ENCODE results near the gene CDH6. TPM values are rescaled to one million over a fixed set of nuclear protein-coding genes. Genes with fewer than 3 reads are reported as not detected.

Gene CDH6
- polyA plus RNA-seq, 3 donors from 2014 or later, result not detected

GRCh38 chr5:31362529-31362900, 169.0 kb downstream of the CDH6 start:
- H3K9me3 Mint-ChIP-seq, result peaks cover 0 to 20% (median 4%) of the 10 kb centered on the region in 6 donors
- no peaks in the 10 kb centered on the region for H3K36me3 Mint-ChIP-seq
- H3K4me3 Mint-ChIP-seq, result no peak overlapping the region
- H3K27me3 Mint-ChIP-seq (ENCODE audit: low read depth in 3 of 3), result peaks cover 0 to 7% (median 2%) of the 10 kb centered on the region in 3 donors
- no peak overlapping the region for H3K27ac Mint-ChIP-seq
- H3K4me1 Mint-ChIP-seq, result no peaks in the 10 kb centered on the region
- no peak for DNase-seq

- Mint-ChIP-seq H3K27ac (no peak overlapping the region), H3K36me3 (no peaks in the 10 kb centered on the region), H3K27me3 (ENCODE audit: low read depth in 3 of 3) (peaks cover 0 to 8% (median 0%) of the 10 kb centered on the region in 3 donors), H3K4me3 (no peak overlapping the region), H3K4me1 (no peaks in the 10 kb centered on the region), H3K9me3 (peaks cover 0 to 20% (median 4%) of the 10 kb centered on the region in 6 donors)
- no peak for DNase-seq
Observed at GRCh38 chr5:31362931-31363568, 169.6 kb downstream of the CDH6 start.

- peaks cover 0 to 3% (median 0%) of the 10 kb centered on the region in 3 donors for H3K27me3 Mint-ChIP-seq (ENCODE audit: low read depth in 3 of 3)
Observed at GRCh38 chr5:31364881-31365636, 171.6 kb downstream of the CDH6 start.

GRCh38 chr5:31365776-31366175, 172.3 kb downstream of the CDH6 start:
- no peak for DNase-seq
- Mint-ChIP-seq H3K36me3 (no peaks in the 10 kb centered on the region), H3K27me3 (ENCODE audit: low read depth in 3 of 3) (peaks cover 0 to 5% (median 0%) of the 10 kb centered on the region in 3 donors), H3K9me3 (peaks cover 0 to 20% (median 4%) of the 10 kb centered on the region in 6 donors), H3K4me1 (no peaks in the 10 kb centered on the region), H3K4me3 (no peak overlapping the region), H3K27ac (no peak overlapping the region)

More at GRCh38 chr5:31364881-31365636, 171.6 kb downstream of the CDH6 start:
- Mint-ChIP-seq H3K27ac (no peak overlapping the region), H3K4me1 (no peaks in the 10 kb centered on the region), H3K36me3 (no peaks in the 10 kb centered on the region), H3K9me3 (peaks cover 0 to 20% (median 3%) of the 10 kb centered on the region in 6 donors), H3K4me3 (no peak overlapping the region)
- no peak for DNase-seq

GRCh38 chr5:31366941-31367340, 173.5 kb downstream of the CDH6 start:
- H3K27ac Mint-ChIP-seq, result no peak overlapping the region
- no peak overlapping the region for H3K4me3 Mint-ChIP-seq
- no peaks in the 10 kb centered on the region for H3K36me3 Mint-ChIP-seq
- no peak for DNase-seq
- H3K9me3 Mint-ChIP-seq, result peaks cover 0 to 20% (median 4%) of the 10 kb centered on the region in 6 donors
- H3K27me3 Mint-ChIP-seq (ENCODE audit: low read depth in 3 of 3), result peaks cover 0 to 5% (median 0%) of the 10 kb centered on the region in 3 donors
- H3K4me1 Mint-ChIP-seq, result no peaks in the 10 kb centered on the region

GRCh38 chr5:31372124-31372523, 178.6 kb downstream of the CDH6 start:
- Mint-ChIP-seq H3K4me1 (no peaks in the 10 kb centered on the region), H3K4me3 (no peak overlapping the region), H3K27ac (no peak overlapping the region), H3K36me3 (no peaks in the 10 kb centered on the region), H3K27me3 (ENCODE audit: low read depth in 3 of 3) (peaks cover 0 to 3% (median 3%) of the 10 kb centered on the region in 3 donors), H3K9me3 (peaks cover 0 to 6% (median 0%) of the 10 kb centered on the region in 6 donors)
- no peak for DNase-seq

- Mint-ChIP-seq H3K9me3 (peaks cover 0 to 2% (median 0%) of the 10 kb centered on the region in 6 donors), H3K27me3 (ENCODE audit: low read depth in 3 of 3) (peaks cover 0 to 4% (median 0%) of the 10 kb centered on the region in 3 donors), H3K27ac (no peak overlapping the region), H3K4me3 (no peak overlapping the region), H3K36me3 (no peaks in the 10 kb centered on the region), H3K4me1 (no peaks in the 10 kb centered on the region)
- DNase-seq, result no peak
Observed at GRCh38 chr5:31375999-31376720, 182.7 kb downstream of the CDH6 start.

- H3K27ac Mint-ChIP-seq, result no peak overlapping the region
- DNase-seq, result no peak
- H3K27me3 Mint-ChIP-seq (ENCODE audit: low read depth in 3 of 3), result peaks cover 0 to 7% (median 1%) of the 10 kb centered on the region in 3 donors
- H3K4me1 Mint-ChIP-seq, result no peaks in the 10 kb centered on the region
- H3K4me3 Mint-ChIP-seq, result no peak overlapping the region
- no peaks in the 10 kb centered on the region for H3K36me3 Mint-ChIP-seq
- H3K9me3 Mint-ChIP-seq, result peaks cover 0 to 3% (median 0%) of the 10 kb centered on the region in 6 donors
Observed at GRCh38 chr5:31377274-31377946, 183.9 kb downstream of the CDH6 start.

GRCh38 chr5:31378136-31378535, 184.7 kb downstream of the CDH6 start:
- Mint-ChIP-seq H3K4me1 (no peaks in the 10 kb centered on the region), H3K27me3 (ENCODE audit: low read depth in 3 of 3) (peaks cover 0 to 7% (median 1%) of the 10 kb centered on the region in 3 donors), H3K4me3 (no peak overlapping the region), H3K36me3 (no peaks in the 10 kb centered on the region), H3K9me3 (peaks cover 0 to 3% (median 0%) of the 10 kb centered on the region in 6 donors), H3K27ac (no peak overlapping the region)
- no peak for DNase-seq

All from immature natural killer cell (primary cell).